ENCODE data around the gene KRTCAP3.
A peak's percentile ranks its signal among the peaks of the same experiment; 100 is the strongest.

KRTCAP3 gene

GRCh38 chr2:27451095-27451494, 8.9 kb downstream of the KRTCAP3 start:
- DNase-seq (ENCODE audit: low read depth, low spot score): no peak
- in situ Hi-C loops (cut with HindIII; ENCODE audit: low sequenced_read_pairs): no loop called here
- no peak overlapping the region for H3K4me3 ChIP-seq (ENCODE audit: low read depth, low read length)
- no peak for TF ChIP-seq CTCF (IDR thresholded peaks at IDR 0.05; ENCODE audit: low read depth, low read length)

GRCh38 chr2:27453968-27454367, 11.8 kb downstream of the KRTCAP3 start:
- no peak for TF ChIP-seq CTCF (IDR thresholded peaks at IDR 0.05; ENCODE audit: low read depth, low read length)
- in situ Hi-C loops (cut with HindIII; ENCODE audit: low sequenced_read_pairs): no loop called here
- no peak for DNase-seq (ENCODE audit: low read depth, low spot score)
- no peak overlapping the region for H3K4me3 ChIP-seq (ENCODE audit: low read depth, low read length)

- no peak for DNase-seq (ENCODE audit: low read depth, low spot score)
- no peak overlapping the region for H3K4me3 ChIP-seq (ENCODE audit: low read depth, low read length)
- no peak for TF ChIP-seq CTCF (IDR thresholded peaks at IDR 0.05; ENCODE audit: low read depth, low read length)
- in situ Hi-C loops (cut with HindIII; ENCODE audit: low sequenced_read_pairs): no loop called here
Observed at GRCh38 chr2:27461118-27461517, 18.9 kb downstream of the KRTCAP3 start.

GRCh38 chr2:27464443-27464842, 22.3 kb downstream of the KRTCAP3 start:
- no peak for DNase-seq (ENCODE audit: low read depth, low spot score)
- no peak overlapping the region for H3K4me3 ChIP-seq (ENCODE audit: low read depth, low read length)
- no peak for TF ChIP-seq CTCF (IDR thresholded peaks at IDR 0.05; ENCODE audit: low read depth, low read length)
- in situ Hi-C loops (cut with HindIII; ENCODE audit: low sequenced_read_pairs): no loop called here

GRCh38 chr2:27471961-27472360, 29.8 kb downstream of the KRTCAP3 start:
- no peak overlapping the region for H3K4me3 ChIP-seq (ENCODE audit: low read depth, low read length)
- DNase-seq (ENCODE audit: low read depth, low spot score): no peak
- in situ Hi-C loops (cut with HindIII; ENCODE audit: low sequenced_read_pairs): no loop called here
- no peak for TF ChIP-seq CTCF (IDR thresholded peaks at IDR 0.05; ENCODE audit: low read depth, low read length)

GRCh38 chr2:27485496-27485895, 43.3 kb downstream of the KRTCAP3 start:
- DNase-seq (ENCODE audit: low read depth, low spot score): no peak
- in situ Hi-C loops (cut with HindIII; ENCODE audit: low sequenced_read_pairs): no loop called here
- TF ChIP-seq CTCF (IDR thresholded peaks at IDR 0.05; ENCODE audit: low read depth, low read length): no peak
- no peak overlapping the region for H3K4me3 ChIP-seq (ENCODE audit: low read depth, low read length)

GRCh38 chr2:27489118-27489497, 46.9 kb downstream of the KRTCAP3 start:
- peak; percentile 9 for TF ChIP-seq CTCF (IDR thresholded peaks at IDR 0.05; ENCODE audit: low read depth, low read length)
- in situ Hi-C loops (cut with HindIII; ENCODE audit: low sequenced_read_pairs): no loop called here
- H3K4me3 ChIP-seq (ENCODE audit: low read depth, low read length): peak overlapping the region; percentile 79
- DNase-seq (ENCODE audit: low read depth, low spot score): no peak
